HTERT RPE-1 (cell line): Measurements from ENCODE around the gene SH3TC1.

Experiments used
- in situ Hi-C: fragments of 300-500 bp; cut with MboI; formaldehyde crosslinking; loops from 4 replicates; pipeline ENCODE4 v1.14.3; 2020; ENCODE audit warnings: low sequenced_read_pairs

Gene SH3TC1

GRCh38 chr4:8213121-8213520 lies 14.0 kb downstream of the SH3TC1 start:
- in situ Hi-C loops = no loop called here

DNA sequence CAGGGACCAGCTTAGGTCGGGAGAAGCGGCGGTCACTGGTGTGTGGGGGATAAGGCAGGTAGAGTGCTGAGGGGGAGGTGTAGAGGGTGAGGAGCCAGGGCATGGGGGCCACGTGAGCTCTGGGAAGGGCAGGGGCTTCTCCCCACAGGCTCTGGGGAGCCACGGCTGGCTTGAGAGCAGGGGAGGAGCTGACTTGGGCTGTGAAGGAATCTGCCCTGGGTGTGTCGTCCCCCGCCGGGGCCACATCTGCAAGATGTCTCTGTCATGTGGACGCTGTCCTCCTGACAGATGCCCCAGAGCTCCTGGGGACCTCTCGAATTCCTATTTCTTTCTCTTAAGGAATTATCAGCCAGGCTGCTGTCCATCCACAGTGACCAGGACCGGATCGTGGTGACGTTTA lies 15.0 kb downstream of the SH3TC1 start:
- in situ Hi-C loops = no loop called here

- in situ Hi-C loops = no loop called here
Measured at GRCh38 chr4:8215001-8215427, 15.9 kb downstream of the SH3TC1 start.

- in situ Hi-C loops = no loop called here
Measured at GRCh38 chr4:8215641-8216442, 16.8 kb downstream of the SH3TC1 start.

- in situ Hi-C loops = no loop called here
Measured at GRCh38 chr4:8216443-8217245, 17.6 kb downstream of the SH3TC1 start.

DNA sequence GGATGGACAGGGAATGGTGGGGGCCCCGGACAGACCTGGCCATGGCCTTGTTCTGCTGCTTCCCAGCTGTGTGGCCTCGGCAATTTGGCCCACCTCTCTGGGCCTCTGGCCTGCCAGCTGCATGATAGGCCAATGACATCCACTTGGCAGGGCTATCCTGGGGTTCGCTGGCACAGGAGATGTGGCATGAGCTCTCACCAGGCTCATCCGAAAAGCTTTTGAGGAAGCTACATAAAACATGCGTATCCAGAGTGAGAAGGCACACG lies 18.1 kb downstream of the SH3TC1 start:
- in situ Hi-C loops = no loop called here

DNA sequence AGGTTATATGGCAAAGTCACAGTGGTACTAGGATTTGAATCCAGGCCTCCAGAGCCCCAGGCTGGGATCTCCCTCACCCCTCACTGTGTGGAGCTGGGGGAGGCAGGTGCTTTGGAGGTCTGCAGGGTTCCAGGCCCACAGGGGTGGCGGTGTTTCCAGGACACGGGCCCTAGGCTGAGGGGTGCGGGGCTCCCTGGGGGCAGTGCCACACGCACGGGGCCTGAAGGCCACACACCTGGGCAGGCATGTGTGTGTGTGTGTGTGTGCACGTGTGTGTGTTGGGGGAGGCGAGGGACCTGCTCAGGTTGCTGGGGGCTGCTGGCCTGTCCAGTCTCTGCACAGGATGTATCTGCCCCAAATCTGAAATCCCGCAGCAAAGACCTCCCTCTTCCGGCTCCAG lies 18.8 kb downstream of the SH3TC1 start:
- in situ Hi-C loops = no loop called here

DNA sequence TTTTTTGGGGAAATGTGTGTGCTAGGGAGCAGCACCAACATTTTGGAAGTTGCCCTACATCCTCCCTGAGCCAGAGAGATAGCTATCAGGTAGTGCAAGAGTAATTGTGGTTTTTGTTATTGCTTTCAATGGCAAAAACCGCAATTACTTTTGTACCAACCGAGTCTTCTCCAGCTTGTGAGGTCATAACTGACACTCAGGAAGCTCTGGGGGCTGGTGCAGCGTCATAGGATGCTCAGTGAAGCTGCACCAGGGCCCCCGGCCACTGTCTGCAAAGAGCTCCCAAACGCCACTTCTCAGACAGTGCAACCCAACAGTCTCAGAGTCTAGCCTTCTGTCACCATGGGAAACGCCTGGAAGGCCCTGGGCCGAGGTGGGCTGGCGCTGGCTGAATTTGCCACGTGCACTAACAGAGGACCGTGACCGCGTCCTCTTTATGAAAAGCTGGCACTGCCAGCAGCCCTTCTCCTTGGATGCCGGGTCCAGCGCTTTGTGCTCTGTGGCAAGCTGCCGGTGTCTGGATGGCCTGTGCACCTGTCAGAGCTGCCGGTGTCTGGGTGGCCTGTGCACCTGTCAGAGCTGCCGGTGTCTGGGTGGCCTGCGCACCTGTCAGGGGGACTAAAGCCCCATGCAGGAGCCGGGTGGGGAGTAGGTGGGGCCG lies 19.4 kb downstream of the SH3TC1 start:
- in situ Hi-C loops = no loop called here

- in situ Hi-C loops = no loop called here
Measured at GRCh38 chr4:8219236-8219635, 20.1 kb downstream of the SH3TC1 start.

GRCh38 chr4:8220661-8221450 lies 21.8 kb downstream of the SH3TC1 start:
- in situ Hi-C loops = no loop called here

- in situ Hi-C loops = no loop called here
Measured at GRCh38 chr4:8221476-8221875, 22.4 kb downstream of the SH3TC1 start.

DNA sequence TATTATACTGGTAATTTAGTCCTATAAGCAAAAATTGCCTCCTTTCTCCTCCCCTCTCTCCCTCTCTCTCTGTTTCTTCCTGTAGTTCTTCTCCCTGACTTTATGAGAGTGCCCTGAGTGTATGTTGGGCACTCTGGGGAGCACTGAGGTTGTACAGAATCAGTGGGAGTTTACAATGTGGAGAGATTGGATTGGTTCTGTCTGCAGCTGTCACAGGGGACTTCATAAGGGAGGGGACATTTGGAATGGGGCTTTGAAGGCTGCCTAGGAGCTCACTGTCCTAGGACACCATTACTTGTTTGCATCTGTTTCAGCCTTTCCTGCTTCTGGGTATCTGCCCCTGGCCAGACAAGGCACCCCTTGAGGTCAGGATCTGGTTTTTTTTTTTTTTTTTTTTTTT lies 22.9 kb downstream of the SH3TC1 start:
- in situ Hi-C loops = no loop called here

GRCh38 chr4:8222609-8223388 lies 23.7 kb downstream of the SH3TC1 start:
- in situ Hi-C loops = no loop called here

DNA sequence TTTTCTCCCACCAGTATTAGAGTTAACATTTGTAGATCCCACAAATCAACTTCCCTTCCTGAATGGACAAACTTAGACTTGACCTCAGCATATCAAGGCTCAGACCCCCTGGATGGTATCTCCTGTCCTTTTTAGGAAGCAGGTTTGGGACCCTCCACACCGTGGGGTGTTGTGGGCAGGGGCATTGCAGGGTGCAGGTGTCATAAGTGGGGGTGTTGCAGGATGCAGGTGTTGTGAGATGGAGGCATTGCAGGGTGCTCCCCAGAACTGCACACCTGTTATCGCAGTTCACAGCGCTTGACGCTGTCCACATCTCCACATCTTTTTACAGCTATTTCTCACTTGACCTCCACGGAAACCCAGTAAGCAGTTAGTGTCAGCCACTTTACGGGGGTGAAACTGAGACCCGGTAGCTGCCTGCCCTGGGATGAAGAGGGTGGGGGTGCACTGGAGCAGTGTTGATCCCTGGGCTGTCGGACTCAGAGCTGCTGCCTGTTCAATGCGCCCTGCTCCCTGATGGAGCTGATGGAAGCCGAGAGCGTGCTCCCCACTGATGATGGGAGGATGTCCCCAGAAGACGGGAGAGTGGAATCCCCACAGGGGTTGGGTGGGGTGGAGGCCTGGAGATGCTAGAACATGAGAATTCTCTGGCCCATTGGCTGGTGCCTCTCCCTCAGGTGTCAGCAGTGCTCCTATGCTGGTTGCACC lies 25.3 kb downstream of the SH3TC1 start:
- in situ Hi-C loops = no loop called here

- in situ Hi-C loops = loop anchor here (25.0 kb wide), 1 partner anchor 187 kb away; no protein-coding TSS in a partner anchor
Measured at GRCh38 chr4:8224975-8225625, 26.0 kb downstream of the SH3TC1 start.

DNA sequence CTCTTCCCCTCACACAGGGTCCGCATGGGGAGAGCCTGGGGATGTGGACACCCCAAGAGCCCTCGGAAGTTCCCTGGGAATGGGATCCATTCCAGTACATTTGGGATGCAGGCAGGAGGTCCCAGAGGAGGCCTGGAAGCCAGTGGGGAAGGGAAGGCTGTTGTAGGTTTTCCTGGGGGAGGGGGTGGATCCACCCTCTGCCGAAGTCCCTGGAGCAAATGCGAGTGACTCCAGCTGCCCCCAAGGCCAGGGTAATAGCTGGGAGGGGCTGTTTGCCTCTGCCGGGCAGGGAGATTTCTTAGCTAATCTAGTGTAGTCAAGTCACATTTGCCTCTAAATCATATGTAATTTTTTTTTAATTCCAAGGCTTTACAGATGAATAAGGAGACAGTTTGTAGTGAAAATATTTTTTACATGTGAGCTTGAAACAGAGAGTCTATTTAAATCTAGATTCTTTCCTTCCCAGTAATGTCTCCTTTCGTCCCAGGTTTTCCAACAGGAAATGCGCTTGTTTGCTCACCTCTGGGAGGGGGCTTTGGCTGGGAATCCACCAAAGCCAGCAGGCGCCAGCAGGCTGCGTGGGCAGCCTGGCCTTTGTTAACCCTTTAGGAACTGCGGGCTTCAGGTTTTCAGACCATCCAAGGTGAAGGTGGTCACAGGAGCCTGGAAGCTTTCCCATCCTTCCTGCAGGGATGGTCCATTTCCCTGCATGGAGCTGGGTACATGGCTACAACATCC lies 26.8 kb downstream of the SH3TC1 start:
- in situ Hi-C loops = loop anchor here (25.0 kb wide), 1 partner anchor 186 kb away; no protein-coding TSS in a partner anchor

GRCh38 chr4:8227201-8227770 lies 28.2 kb downstream of the SH3TC1 start:
- in situ Hi-C loops = loop anchor here (25.0 kb wide), 1 partner anchor 185 kb away; no protein-coding TSS in a partner anchor

DNA sequence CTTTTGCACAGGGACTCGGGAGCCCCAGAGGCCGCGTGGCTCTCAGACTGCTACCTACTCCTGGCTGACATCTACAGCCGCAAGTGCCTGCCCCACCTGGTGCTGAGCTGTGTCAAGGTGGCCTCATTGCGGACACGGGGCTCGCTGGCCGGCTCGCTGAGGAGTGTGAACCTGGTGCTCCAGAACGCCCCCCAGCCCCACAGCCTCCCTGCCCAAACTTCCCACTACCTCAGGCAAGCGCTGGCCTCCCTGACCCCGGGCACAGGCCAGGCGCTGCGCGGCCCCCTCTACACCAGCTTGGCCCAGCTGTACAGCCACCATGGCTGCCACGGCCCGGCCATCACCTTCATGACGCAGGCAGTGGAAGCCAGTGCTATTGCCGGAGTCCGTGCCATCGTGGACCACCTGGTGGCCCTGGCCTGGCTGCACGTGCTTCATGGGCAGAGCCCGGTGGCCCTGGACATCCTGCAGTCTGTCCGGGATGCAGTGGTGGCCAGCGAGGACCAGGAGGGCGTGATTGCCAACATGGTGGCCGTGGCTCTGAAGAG lies 28.8 kb downstream of the SH3TC1 start:
- in situ Hi-C loops = loop anchor here (25.0 kb wide), 1 partner anchor 184 kb away; no protein-coding TSS in a partner anchor
